GM06990 (cell line): ENCODE measurements around the gene TMED4.

ENCODE experiments used
- DNase-seq: peaks from one replicate; pipeline ENCODE4 v3.0.0-alpha.2; 2011; ENCODE audit not compliant: insufficient read length; ENCODE audit errors: extremely low read depth
- H3K27me3 ChIP-seq: replicated peaks from 2 replicates; pipeline ENCODE4 v1.6.0; 2011; ENCODE audit warnings: low read length; ENCODE audit not compliant: control insufficient read depth, insufficient read depth
- H3K36me3 ChIP-seq: 2 replicates; pipeline ENCODE4 v1.5.1; 2011; ENCODE audit warnings: low read length; ENCODE audit not compliant: control insufficient read depth, insufficient read depth
- H3K4me3 ChIP-seq: replicated peaks from 2 replicates; pipeline ENCODE4 v1.5.1; 2011; ENCODE audit warnings: low read depth, mild to moderate bottlenecking, control low read depth, low read length
- CTCF ChIP-seq: IDR thresholded peaks from 2 replicates; pipeline ENCODE4 v1.5.1; 2011; ENCODE audit warnings: low read length, control low read depth, mild to moderate bottlenecking, inconsistent platforms; ENCODE audit not compliant: insufficient read depth, poor library complexity, severe bottlenecking

Gene TMED4

GRCh38 chr7:44534501-44534900 lies 47.5 kb downstream of the TMED4 start:
- Histone ChIP-seq H3K27me3 (no peaks in the 10 kb centered on the region), H3K4me3 (no peak overlapping the region), H3K36me3 (no peaks in the 10 kb centered on the region)
- peak; percentile 90 for TF ChIP-seq CTCF
- peak; percentile 31 for DNase-seq

GRCh38 chr7:44534087-44534486 lies 47.9 kb downstream of the TMED4 start:
- TF ChIP-seq CTCF = no peak
- no peak for DNase-seq
- Histone ChIP-seq H3K4me3 (no peak overlapping the region), H3K36me3 (no peaks in the 10 kb centered on the region), H3K27me3 (no peaks in the 10 kb centered on the region)

GRCh38 chr7:44533301-44534055 lies 48.6 kb downstream of the TMED4 start:
- no peak for DNase-seq
- Histone ChIP-seq H3K4me3 (no peak overlapping the region), H3K36me3 (no peaks in the 10 kb centered on the region), H3K27me3 (no peaks in the 10 kb centered on the region)
- no peak for TF ChIP-seq CTCF

GRCh38 chr7:44531421-44532380 lies 50.3 kb downstream of the TMED4 start:
- no peak for DNase-seq
- Histone ChIP-seq H3K27me3 (no peaks in the 10 kb centered on the region), H3K4me3 (no peak overlapping the region), H3K36me3 (no peaks in the 10 kb centered on the region)
- no peak for TF ChIP-seq CTCF

- no peak for TF ChIP-seq CTCF
- Histone ChIP-seq H3K36me3 (no peaks in the 10 kb centered on the region), H3K27me3 (no peaks in the 10 kb centered on the region), H3K4me3 (no peak overlapping the region)
- DNase-seq = no peak
Observed at GRCh38 chr7:44530990-44531389, 51.0 kb downstream of the TMED4 start.
